SU-DHL-6 (cell line): Measurements from ENCODE around the gene OR2L3.

ENCODE experiments used
- H2AFZ ChIP-seq: fragments of 200-600 bp; sonication (generic); 2 replicates; pipeline ENCODE4 v1.6.1; 2014; ENCODE audit warnings: low read depth, mild to moderate bottlenecking, moderate library complexity, mixed read lengths, antibody characterized with exemption, low read length; ENCODE audit not compliant: severe bottlenecking
- H3F3A ChIP-seq: fragments of 200-600 bp; shearing (Covaris generic); 2 replicates; pipeline ENCODE4 v1.6.0; 2016; ENCODE audit warnings: antibody characterized with exemption, mild to moderate bottlenecking; ENCODE audit not compliant: insufficient read depth
- H3K27ac ChIP-seq: fragments of 200-600 bp; sonication (generic); 2 replicates; pipeline ENCODE4 v1.5.1; 2016; ENCODE audit warnings: low read depth, mild to moderate bottlenecking, low read length, moderate library complexity, mixed read lengths
- H3K27me3 ChIP-seq: fragments of 200-600 bp; sonication (generic), shearing (Covaris generic); 2 replicates; pipeline ENCODE4 v1.6.0; 2014; ENCODE audit warnings: mild to moderate bottlenecking, low read length
- H3K36me3 ChIP-seq: fragments of 200-600 bp; sonication (generic); 2 replicates; pipeline ENCODE4 v1.6.1; 2014; ENCODE audit warnings: mild to moderate bottlenecking, low read length, mixed read lengths
- H3K4me2 ChIP-seq: fragments of 300-600, 200-600 bp; shearing (Covaris generic), sonication (generic); 2 replicates; pipeline ENCODE4 v1.6.0; 2014; ENCODE audit warnings: low read length, low read depth, mild to moderate bottlenecking; ENCODE audit not compliant: poor library complexity, severe bottlenecking
- H3K4me3 ChIP-seq: fragments of 200-600 bp; sonication (generic); 2 replicates; pipeline ENCODE4 v1.5.1; 2014; ENCODE audit warnings: antibody characterized with exemption, low read length, mild to moderate bottlenecking, mixed read lengths; ENCODE audit not compliant: insufficient read depth, poor library complexity, severe bottlenecking
- H3K79me2 ChIP-seq: fragments of 200-600 bp; sonication (generic); 2 replicates; pipeline ENCODE4 v1.6.1; 2014; ENCODE audit warnings: mild to moderate bottlenecking, low read length, moderate library complexity; ENCODE audit not compliant: insufficient read depth
- H3K9ac ChIP-seq: fragments of 200-600 bp; sonication (generic); 2 replicates; pipeline ENCODE4 v1.7.0; 2014; ENCODE audit warnings: mild to moderate bottlenecking, low read length
- H3K9me2 ChIP-seq: fragments of 200-600 bp; sonication (generic); replicated peaks from 2 replicates; pipeline ENCODE4 v1.6.1; 2014; ENCODE audit warnings: low read length; ENCODE audit not compliant: insufficient read depth
- H3K9me3 ChIP-seq: fragments of 200-600 bp; sonication (generic); 2 replicates; pipeline ENCODE4 v1.6.1; 2014; ENCODE audit warnings: low read length, mixed read lengths; ENCODE audit not compliant: insufficient read depth
- H4K20me1 ChIP-seq: fragments of 200-600 bp; sonication (generic); 2 replicates; pipeline ENCODE4 v1.6.1; 2014; ENCODE audit warnings: low read depth, mild to moderate bottlenecking, antibody characterized with exemption, low read length, moderate library complexity, mixed read lengths
- CTCF ChIP-seq: fragments of 200-600 bp; sonication (generic); IDR thresholded peaks from one replicate; pipeline ENCODE4 v1.5.1; 2017; ENCODE audit warnings: antibody characterized with exemption, mild to moderate bottlenecking, low read length, moderate library complexity; ENCODE audit not compliant: insufficient read depth, poor library complexity, severe bottlenecking
- EZH2phosphoT487 ChIP-seq: fragments of 200-600 bp; sonication (generic), shearing (Covaris generic); conservative IDR thresholded peaks from 2 replicates; pipeline ENCODE4 v1.6.1; 2018; ENCODE audit warnings: mild to moderate bottlenecking, antibody characterized with exemption, low read length, moderate library complexity, mixed read lengths

Gene OR2L3

GRCh38 chr1:248094884-248095283 is 48.2 kb downstream of the OR2L3 start, which contains the start of gene OR2L13:
Gene OR2L13, plus strand, starts transcription at chr1:248095184. Its CDS starts 4,192 bp downstream, at chr1:248099376.
- Histone ChIP-seq H3K79me2 (no peaks in the 10 kb centered on the region), H3K9me3 (no peaks in the 10 kb centered on the region), H4K20me1 (no peaks in the 10 kb centered on the region), H3K4me3 (no peak within 1 kb of the TSS), H2AFZ (no peak within 1 kb of the TSS), H3K27me3 (no peaks in the 10 kb centered on the region), H3K4me2 (no peak within 1 kb of the TSS), H3K9ac (no peak within 1 kb of the TSS), H3K27ac (no peak within 1 kb of the TSS), H3K9me2 (no peaks in the 10 kb centered on the region; the same call in 1 of the 2 replicates), H3K36me3 (no peaks in the 10 kb centered on the region), H3F3A (no peaks in the 10 kb centered on the region)
- TF ChIP-seq EZH2phosphoT487 (no peak), CTCF (no peak)

GRCh38 chr1:248098529-248098928 is 51.9 kb downstream of the OR2L3 start:
- H3K9me3 ChIP-seq: no peaks in the 10 kb centered on the region
- H3K36me3 ChIP-seq: no peaks in the 10 kb centered on the region
- H3K9ac ChIP-seq: no peak overlapping the region
- TF ChIP-seq EZH2phosphoT487: no peak
- TF ChIP-seq CTCF: no peak
- no peak overlapping the region for H3K4me2 ChIP-seq
- H3K27ac ChIP-seq: no peak overlapping the region
- H3K4me3 ChIP-seq: no peak overlapping the region
- H3K27me3 ChIP-seq: no peaks in the 10 kb centered on the region
- H3K79me2 ChIP-seq: no peaks in the 10 kb centered on the region
- no peaks in the 10 kb centered on the region for H3F3A ChIP-seq
- H3K9me2 ChIP-seq: no peaks in the 10 kb centered on the region; the same call in 1 of the 2 replicates
- no peaks in the 10 kb centered on the region for H4K20me1 ChIP-seq
- H2AFZ ChIP-seq: no peak overlapping the region

GRCh38 chr1:248102847-248103246 is 56.2 kb downstream of the OR2L3 start:
- no peaks in the 10 kb centered on the region for H4K20me1 ChIP-seq
- H3K27me3 ChIP-seq: no peaks in the 10 kb centered on the region
- no peaks in the 10 kb centered on the region for H3K79me2 ChIP-seq
- no peak overlapping the region for H3K27ac ChIP-seq
- no peaks in the 10 kb centered on the region for H3F3A ChIP-seq
- no peak overlapping the region for H3K9ac ChIP-seq
- no peak for TF ChIP-seq EZH2phosphoT487
- TF ChIP-seq CTCF: no peak
- no peaks in the 10 kb centered on the region for H3K36me3 ChIP-seq
- H2AFZ ChIP-seq: no peak overlapping the region
- H3K4me2 ChIP-seq: no peak overlapping the region
- H3K9me2 ChIP-seq: no peaks in the 10 kb centered on the region; the same call in 1 of the 2 replicates
- H3K9me3 ChIP-seq: no peaks in the 10 kb centered on the region
- no peak overlapping the region for H3K4me3 ChIP-seq

- TF ChIP-seq CTCF (no peak), EZH2phosphoT487 (no peak)
- Histone ChIP-seq H3K36me3 (no peaks in the 10 kb centered on the region), H2AFZ (no peak overlapping the region), H3F3A (no peaks in the 10 kb centered on the region), H3K9ac (no peak overlapping the region), H3K27ac (no peak overlapping the region), H3K9me2 (no peaks in the 10 kb centered on the region), H3K27me3 (no peaks in the 10 kb centered on the region), H3K9me3 (peaks cover 14% of the 10 kb centered on the region; the same call in 1 of the 2 replicates), H3K4me3 (no peak overlapping the region), H3K79me2 (no peaks in the 10 kb centered on the region), H4K20me1 (no peaks in the 10 kb centered on the region), H3K4me2 (no peak overlapping the region)
Observed at GRCh38 chr1:248111157-248111556, 64.5 kb downstream of the OR2L3 start.
